ENCODE measurements around the gene AHNAK. TPM values are rescaled to one million over a fixed set of nuclear protein-coding genes. Genes with fewer than 3 reads are reported as not detected.
"Not testable (repeated sequence)": the region's sequence is repeated elsewhere in the genome, so short reads cannot be mapped to it uniquely, and the experiment has no call there.

AHNAK gene, protein sequence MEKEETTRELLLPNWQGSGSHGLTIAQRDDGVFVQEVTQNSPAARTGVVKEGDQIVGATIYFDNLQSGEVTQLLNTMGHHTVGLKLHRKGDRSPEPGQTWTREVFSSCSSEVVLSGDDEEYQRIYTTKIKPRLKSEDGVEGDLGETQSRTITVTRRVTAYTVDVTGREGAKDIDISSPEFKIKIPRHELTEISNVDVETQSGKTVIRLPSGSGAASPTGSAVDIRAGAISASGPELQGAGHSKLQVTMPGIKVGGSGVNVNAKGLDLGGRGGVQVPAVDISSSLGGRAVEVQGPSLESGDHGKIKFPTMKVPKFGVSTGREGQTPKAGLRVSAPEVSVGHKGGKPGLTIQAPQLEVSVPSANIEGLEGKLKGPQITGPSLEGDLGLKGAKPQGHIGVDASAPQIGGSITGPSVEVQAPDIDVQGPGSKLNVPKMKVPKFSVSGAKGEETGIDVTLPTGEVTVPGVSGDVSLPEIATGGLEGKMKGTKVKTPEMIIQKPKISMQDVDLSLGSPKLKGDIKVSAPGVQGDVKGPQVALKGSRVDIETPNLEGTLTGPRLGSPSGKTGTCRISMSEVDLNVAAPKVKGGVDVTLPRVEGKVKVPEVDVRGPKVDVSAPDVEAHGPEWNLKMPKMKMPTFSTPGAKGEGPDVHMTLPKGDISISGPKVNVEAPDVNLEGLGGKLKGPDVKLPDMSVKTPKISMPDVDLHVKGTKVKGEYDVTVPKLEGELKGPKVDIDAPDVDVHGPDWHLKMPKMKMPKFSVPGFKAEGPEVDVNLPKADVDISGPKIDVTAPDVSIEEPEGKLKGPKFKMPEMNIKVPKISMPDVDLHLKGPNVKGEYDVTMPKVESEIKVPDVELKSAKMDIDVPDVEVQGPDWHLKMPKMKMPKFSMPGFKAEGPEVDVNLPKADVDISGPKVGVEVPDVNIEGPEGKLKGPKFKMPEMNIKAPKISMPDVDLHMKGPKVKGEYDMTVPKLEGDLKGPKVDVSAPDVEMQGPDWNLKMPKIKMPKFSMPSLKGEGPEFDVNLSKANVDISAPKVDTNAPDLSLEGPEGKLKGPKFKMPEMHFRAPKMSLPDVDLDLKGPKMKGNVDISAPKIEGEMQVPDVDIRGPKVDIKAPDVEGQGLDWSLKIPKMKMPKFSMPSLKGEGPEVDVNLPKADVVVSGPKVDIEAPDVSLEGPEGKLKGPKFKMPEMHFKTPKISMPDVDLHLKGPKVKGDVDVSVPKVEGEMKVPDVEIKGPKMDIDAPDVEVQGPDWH (N-terminal part only)
- total RNA-seq (2014; rRNA removed; shearing (Covaris generic)), result 306 and 345 TPM in 2 replicates

DNA sequence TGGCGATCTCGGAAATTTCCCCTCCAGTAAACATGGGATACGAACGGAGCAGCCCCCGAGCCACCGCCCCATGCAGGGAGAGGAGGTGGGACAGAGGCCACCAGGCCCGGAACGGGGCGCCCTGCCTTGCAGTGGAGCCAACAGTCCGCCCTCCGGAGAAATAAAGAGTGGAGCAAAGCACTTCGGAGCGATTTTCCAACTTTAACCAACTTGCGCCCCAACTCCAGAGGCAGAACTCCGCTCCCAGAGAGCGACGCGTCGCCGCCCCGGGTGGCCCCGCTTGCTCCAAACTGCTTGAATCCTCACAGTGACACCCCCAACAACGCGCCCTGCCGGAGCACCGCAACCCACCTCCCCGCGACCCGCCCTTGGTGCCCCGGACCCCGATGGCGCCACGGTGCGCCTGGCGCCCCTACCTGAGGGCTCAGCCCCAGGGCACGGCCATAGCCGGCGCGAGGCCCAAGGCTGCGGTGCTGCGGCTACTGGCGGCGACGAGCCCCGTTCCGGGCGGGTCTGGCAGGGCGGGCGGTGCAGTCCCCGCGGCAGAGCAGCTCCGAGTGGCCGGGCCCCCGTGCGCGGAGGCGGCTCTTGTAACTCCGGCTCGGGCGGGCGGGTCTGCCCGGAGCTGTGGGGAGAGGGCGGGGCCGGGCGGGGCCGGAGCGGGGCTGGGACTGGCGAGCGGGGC lies at the start of gene AHNAK:
AHNAK (minus strand) TSS at position 563 of the 685 bp plus-strand sequence. CDS start 10,708 bp downstream, outside the sequence.
- H3K27me3 ChIP-seq (replicated peaks), result no peaks in the 10 kb centered on the region
- H3K4me1 ChIP-seq (replicated peaks), result peaks cover 70% of the 10 kb centered on the region
- peak within 1 kb of the TSS; percentile 92 for H3K4me3 ChIP-seq
- DNase-seq (ENCODE audit: low read depth in 1 of 2, low spot score in 2 of 2), result peak in 1 of 2 experiments; percentile 84
- H3K27ac ChIP-seq, result peak within 1 kb of the TSS; percentile 67
- peaks cover 45% of the 10 kb centered on the region for H3K36me3 ChIP-seq
- H3K9me3 ChIP-seq (replicated peaks), result no peaks in the 10 kb centered on the region

DNA sequence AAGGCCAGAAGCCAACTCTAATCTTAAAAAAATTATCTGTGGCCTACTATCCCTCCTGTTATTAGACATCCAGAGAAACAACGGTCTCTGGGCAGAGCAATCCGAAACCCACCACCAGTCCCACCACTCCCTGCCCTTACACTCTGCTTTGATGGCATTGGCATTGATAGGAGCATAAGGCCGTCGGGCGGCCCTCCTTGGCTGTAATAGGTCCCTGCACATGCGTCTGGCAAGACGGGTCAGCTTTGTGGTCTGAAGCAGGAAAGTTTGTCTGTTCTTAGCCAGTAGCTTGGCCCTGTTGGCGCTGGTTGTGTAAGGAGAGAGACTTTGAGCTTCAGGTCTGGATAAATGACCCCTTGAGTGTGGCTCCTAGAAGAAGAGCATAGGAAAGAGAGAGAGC lies 48.5 kb upstream of the AHNAK start:
- Histone ChIP-seq H3K36me3 (peaks cover 82% of the 10 kb centered on the region), H3K27ac (no peak overlapping the region), H3K4me3 (no peak overlapping the region), H3K9me3 (replicated peaks) (no peaks in the 10 kb centered on the region), H3K4me1 (replicated peaks) (peaks cover 31% of the 10 kb centered on the region), H3K27me3 (replicated peaks) (no peaks in the 10 kb centered on the region)
- DNase-seq (ENCODE audit: low read depth in 1 of 2, low spot score in 2 of 2), result no peak

DNA sequence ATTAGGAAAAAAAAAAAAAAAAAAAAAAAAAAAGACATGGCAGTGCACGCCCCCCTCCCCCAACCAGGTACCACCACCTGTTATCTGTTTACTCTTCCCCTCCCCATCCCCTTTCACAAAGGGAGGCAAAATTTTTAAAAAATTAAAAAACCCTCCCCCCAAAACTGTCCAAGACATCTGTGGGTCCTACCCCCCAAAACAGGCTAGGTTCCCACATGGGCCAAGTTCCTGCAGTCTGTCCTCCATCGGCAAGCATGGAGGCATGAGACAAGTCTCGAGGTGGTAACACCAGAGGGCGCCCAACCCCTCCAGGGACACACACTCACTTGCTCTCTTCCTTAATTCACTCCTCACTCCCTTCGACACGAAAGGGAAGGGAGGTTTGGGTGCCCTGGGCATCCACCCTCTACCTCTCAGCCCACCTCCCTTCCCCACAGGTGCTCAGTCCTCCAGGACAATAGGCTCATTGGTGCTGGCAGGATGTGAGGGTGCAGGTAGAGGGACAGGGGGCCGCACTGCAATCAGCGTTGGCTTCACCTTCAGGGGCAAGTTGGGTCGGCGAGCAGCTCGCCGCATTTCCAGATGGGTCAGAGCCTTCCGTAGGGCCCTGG lies 46.9 kb upstream of the AHNAK start:
- peaks cover 73% of the 10 kb centered on the region for H3K36me3 ChIP-seq
- peak; percentile 61 to 89 for DNase-seq (ENCODE audit: low read depth in 1 of 2, low spot score in 2 of 2)

DNA sequence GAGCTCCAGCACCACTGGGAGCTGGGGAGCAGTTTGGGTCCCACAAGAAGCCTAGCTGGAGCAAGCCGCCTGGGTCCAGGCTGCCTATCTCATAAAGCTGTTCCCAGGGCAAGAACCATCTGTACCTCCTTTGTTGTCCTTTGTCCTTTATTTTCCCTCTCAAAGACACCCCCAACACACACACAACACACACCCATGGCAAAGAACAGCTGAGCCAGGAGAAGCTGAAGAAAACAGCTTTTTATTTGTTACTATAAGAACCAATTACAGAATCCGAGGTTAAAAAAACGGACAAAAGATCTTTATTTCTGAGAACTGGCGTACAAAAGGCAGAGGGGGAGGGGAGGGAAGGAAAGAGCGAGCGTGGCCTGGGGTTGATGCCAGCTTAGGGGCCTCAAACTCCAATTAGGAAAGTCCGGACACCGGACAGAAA lies 46.4 kb upstream of the AHNAK start:
- no peaks in the 10 kb centered on the region for H3K9me3 ChIP-seq (replicated peaks)
- H3K4me1 ChIP-seq (replicated peaks), result peaks cover 30% of the 10 kb centered on the region
- no peak overlapping the region for H3K27ac ChIP-seq
- H3K4me3 ChIP-seq, result no peak overlapping the region
- no peaks in the 10 kb centered on the region for H3K27me3 ChIP-seq (replicated peaks)
- H3K36me3 ChIP-seq, result peaks cover 71% of the 10 kb centered on the region
- no peak for DNase-seq (ENCODE audit: low read depth in 1 of 2, low spot score in 2 of 2)

More for the DNA sequence above, 46.9 kb upstream of the AHNAK start:
- Histone ChIP-seq H3K27ac (no peak overlapping the region), H3K4me3 (no peak overlapping the region), H3K27me3 (replicated peaks) (no peaks in the 10 kb centered on the region), H3K4me1 (replicated peaks) (peaks cover 29% of the 10 kb centered on the region), H3K9me3 (replicated peaks) (no peaks in the 10 kb centered on the region)

DNA sequence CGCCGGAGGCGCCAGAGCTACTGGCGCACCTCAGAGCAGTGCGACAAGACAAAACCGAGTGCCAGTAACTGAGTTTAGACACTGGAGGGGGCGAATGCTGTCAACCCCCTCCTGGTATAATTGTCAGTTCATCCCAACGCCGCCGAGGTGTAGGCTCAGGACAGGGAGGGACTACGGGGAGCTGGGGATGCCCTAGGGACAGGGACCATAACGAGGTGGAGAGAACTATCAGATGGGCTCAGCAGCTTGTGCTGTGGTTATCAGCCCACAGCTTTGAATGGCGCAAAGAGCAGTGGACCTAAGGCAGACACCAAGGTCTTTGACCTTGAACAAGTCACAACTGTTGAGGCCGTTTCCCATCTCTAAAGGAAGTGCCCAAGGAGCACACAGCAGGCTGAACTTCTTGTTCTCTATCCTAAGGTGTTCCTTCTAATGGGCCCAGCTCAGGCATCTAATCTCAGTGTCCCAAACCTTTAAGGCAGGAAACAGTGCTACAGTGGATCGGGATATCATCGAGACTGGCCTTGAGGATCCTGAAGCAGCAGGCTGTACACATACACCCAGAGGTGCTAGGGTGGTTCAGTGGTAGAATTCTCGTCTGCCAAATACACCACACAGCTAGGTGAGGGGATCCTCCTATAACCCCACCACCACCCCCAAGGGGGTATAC lies 45.7 kb upstream of the AHNAK start:
- peak overlapping the region; percentile 60 for H3K4me3 ChIP-seq
- H3K36me3 ChIP-seq, result peaks cover 71% of the 10 kb centered on the region
- H3K27ac ChIP-seq, result peak overlapping the region; percentile 16
- H3K4me1 ChIP-seq (replicated peaks), result peaks cover 36% of the 10 kb centered on the region
- DNase-seq (ENCODE audit: low read depth in 1 of 2, low spot score in 2 of 2), result no peak
- no peaks in the 10 kb centered on the region for H3K27me3 ChIP-seq (replicated peaks)
- H3K9me3 ChIP-seq (replicated peaks), result no peaks in the 10 kb centered on the region

DNA sequence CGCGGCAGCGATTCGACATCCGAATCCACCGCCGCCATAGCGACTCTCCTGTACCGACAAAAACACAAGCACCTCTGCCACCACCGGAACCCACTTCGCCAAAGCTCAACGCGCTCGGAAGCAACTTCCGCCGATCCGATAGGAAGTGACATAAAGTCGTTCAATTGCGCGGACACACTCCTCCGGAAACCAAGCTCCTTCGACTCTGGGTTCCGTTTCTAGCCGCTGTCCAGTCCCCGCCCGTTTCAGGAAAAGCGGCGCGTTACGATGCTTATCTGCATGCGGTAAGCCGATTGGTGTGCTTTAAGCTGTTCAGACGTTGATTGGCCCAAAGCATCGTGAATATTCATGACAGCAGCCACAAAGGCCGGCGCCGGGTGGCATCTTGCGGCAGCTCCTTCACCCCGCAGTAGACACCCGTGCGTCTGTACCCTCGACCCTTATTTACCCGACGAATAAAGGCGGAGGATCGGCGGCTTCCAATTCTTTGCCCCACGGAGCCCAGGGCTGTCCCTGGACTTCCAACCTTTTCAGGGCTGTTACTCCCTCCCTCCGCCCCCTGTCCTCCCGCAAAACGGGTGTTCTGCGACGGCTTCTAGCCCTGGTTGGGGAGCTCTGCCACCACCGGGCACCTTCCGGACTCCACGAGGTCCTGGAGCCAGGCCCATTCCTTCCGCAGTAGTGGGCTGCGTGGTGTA lies 45.0 kb upstream of the AHNAK start, which contains the start of gene TUT1:
TUT1 (minus strand) TSS at position 76 of the 698 bp plus-strand sequence; CDS start at position 38, 38 bp downstream.
- Histone ChIP-seq H3K36me3 (peaks cover 68% of the 10 kb centered on the region), H3K9me3 (replicated peaks) (no peaks in the 10 kb centered on the region), H3K27me3 (replicated peaks) (no peaks in the 10 kb centered on the region), H3K27ac (peak within 1 kb of the TSS; percentile 50), H3K4me3 (peak within 1 kb of the TSS; percentile 60), H3K4me1 (replicated peaks) (peaks cover 36% of the 10 kb centered on the region)
- DNase-seq (ENCODE audit: low read depth in 1 of 2, low spot score in 2 of 2), result peak; percentile 98 to 99

DNA sequence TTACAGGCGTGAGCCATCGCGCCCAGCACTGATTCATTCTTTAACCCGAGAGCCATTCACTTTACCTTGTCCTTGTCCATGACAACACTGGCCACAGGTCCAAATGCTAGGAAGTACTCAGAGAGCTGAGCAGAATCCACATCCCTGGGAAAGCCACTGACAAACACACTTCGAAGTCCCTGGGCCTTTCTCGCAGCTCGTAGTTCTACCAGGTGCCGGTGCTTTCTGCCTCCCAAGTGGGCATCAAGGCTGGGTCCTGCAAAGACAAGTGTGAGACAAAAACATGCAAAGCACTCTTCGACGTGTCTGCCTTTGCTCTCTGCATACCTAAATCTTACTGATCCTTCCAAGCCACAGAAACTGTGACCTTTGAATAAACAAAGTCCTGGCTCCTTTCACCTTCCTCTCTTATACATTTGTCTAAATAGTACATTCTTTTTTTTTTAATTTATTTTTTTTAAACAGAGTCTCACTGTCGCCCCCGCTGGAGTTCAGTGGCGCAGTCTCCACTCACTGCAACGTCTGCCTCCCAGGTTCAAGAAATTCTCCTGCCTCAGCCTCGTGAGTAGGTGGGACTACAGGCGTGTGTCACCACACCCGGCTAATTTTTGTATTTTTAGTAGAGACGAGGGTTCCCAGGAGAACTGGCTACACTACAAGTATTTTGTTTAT lies 42.5 kb upstream of the AHNAK start:
- DNase-seq (ENCODE audit: low read depth in 1 of 2, low spot score in 2 of 2), result peak in 1 of 2 experiments; percentile 34
- Histone ChIP-seq H3K4me1 (replicated peaks) (peaks cover 36% of the 10 kb centered on the region), H3K4me3 (no peak overlapping the region), H3K27ac (no peak overlapping the region), H3K36me3 (peaks cover 61% of the 10 kb centered on the region), H3K27me3 (replicated peaks) (no peaks in the 10 kb centered on the region), H3K9me3 (replicated peaks) (no peaks in the 10 kb centered on the region)

DNA sequence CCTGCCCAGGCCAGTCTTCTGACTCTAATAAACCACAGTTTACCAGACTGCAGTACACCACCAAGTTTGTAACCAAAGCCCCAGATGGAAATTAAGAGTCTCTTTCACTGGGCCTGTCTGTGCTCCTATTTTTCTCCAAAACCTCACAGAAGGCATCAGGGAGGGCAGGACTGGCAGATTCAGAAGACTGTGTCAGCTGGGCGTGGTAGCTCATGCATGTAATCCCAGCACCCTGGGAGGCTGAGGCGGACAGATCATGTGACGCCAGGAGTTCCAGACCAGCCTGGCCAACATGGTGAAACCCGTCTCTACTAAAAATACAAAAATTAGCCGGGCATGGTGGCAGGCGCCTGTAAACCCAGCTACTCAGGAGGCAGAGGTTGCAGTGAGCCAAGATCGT lies 38.8 kb upstream of the AHNAK start:
- H3K4me3 ChIP-seq; DNase-seq (ENCODE audit: low read depth in 1 of 2, low spot score in 2 of 2); H3K9me3 ChIP-seq (replicated peaks); H3K27ac ChIP-seq; H3K27me3 ChIP-seq (replicated peaks): not testable (repeated sequence)
- peaks cover 66% of the 10 kb centered on the region for H3K36me3 ChIP-seq
- peaks cover 23% of the 10 kb centered on the region for H3K4me1 ChIP-seq (replicated peaks)

DNA sequence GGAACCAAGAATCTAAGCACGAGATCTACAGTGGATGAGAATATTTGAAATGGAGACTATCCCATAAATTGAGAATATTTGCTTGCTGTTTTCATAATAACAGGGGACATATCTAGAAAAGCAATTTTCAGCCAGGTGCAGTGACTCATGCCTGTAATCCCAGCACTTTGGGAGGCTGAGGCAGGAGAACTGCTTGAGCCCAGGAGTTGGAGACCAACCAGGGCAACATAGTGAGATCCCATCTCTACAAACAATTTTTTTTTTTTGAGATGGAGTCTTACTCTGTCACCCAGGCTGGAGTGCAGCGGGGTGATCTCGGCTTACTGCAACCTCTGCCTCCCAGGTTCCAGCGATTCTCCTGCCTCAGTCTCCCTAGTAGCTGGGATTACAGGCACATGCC lies 35.1 kb upstream of the AHNAK start:
- not testable (repeated sequence) for H3K4me1 ChIP-seq (replicated peaks); H3K27ac ChIP-seq; H3K9me3 ChIP-seq (replicated peaks); H3K4me3 ChIP-seq; DNase-seq (ENCODE audit: low read depth in 1 of 2, low spot score in 2 of 2); H3K27me3 ChIP-seq (replicated peaks)
- peaks cover 75% of the 10 kb centered on the region for H3K36me3 ChIP-seq

DNA sequence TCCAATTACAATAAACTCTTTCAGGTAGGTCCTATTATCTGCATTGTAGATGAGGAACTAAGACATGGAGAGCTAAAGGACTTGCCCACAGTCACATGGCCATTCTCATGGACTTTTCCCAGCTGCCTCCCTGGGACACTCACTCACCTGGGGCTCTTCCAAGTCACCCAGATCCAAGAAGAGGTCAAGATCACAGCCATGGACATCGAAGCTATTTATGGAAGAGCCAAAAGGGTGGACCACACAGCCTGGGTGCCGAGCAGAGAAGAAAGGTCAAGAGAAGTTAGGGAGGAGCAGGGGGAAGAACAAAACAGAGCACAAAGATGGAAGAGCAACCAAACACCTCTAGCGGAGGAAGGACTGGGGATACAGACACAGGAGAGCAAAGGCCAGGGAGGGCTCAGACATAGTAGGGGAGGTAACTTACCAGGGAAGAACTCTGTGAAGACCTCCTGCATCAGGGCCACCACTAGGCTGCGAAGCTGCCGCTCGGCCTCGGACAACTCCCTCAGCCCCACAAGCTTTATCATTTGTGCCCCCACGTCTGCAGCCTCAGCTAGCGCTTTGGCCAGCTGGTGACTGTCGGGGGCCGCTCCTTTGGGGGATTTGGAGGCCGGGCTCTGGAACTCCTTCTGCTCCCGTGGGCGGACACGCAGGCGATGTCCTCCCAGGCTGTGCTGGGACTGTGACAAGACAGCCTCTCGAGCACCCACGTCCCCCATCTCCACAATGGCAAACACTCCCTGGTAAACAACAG lies 34.5 kb upstream of the AHNAK start:
- DNase-seq (ENCODE audit: low read depth in 1 of 2, low spot score in 2 of 2), result no peak
- H3K27ac ChIP-seq, result no peak overlapping the region
- H3K9me3 ChIP-seq (replicated peaks), result no peaks in the 10 kb centered on the region

DNA sequence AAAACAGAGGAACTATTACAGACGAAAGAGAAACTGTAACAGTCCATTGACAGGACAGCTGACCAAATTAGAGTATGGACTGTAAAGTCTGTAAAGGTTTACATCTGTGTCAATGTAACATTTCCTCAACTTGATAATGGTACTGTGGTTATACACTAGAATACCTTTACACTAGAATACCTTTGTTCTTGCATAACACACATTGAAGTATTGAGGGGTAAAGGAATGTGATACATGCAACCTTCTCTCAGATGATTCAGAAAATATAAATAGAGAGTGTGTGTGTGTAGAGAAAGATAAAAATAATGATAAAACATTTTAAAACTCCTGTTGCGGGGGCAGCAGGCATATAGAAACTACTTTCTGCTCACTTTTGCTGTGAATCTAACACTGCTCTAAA lies 32.6 kb upstream of the AHNAK start:
- H3K4me3 ChIP-seq, result no peak overlapping the region
- no peaks in the 10 kb centered on the region for H3K27me3 ChIP-seq (replicated peaks)
- H3K27ac ChIP-seq, result no peak overlapping the region
- peaks cover 13% of the 10 kb centered on the region for H3K4me1 ChIP-seq (replicated peaks)
- no peaks in the 10 kb centered on the region for H3K9me3 ChIP-seq (replicated peaks)
- H3K36me3 ChIP-seq, result peaks cover 78% of the 10 kb centered on the region
- no peak for DNase-seq (ENCODE audit: low read depth in 1 of 2, low spot score in 2 of 2)

More for the DNA sequence above, 34.5 kb upstream of the AHNAK start:
- peaks cover 75% of the 10 kb centered on the region for H3K36me3 ChIP-seq
- H3K4me1 ChIP-seq (replicated peaks), result no peaks in the 10 kb centered on the region
- H3K4me3 ChIP-seq, result no peak overlapping the region
- no peaks in the 10 kb centered on the region for H3K27me3 ChIP-seq (replicated peaks)
